GM12878 (cell line): ENCODE data around the gene PQBP1. TPM values are rescaled to one million over a fixed set of nuclear protein-coding genes. Genes with fewer than 3 reads are reported as not detected.
A peak's percentile ranks its signal among the peaks of the same experiment; 100 is the strongest.

Experiments used
- CHD4 ChIP-seq: fragments of 200-600 bp; sonication (generic); IDR thresholded peaks from 2 replicates; pipeline ENCODE4 v1.6.1; 2016; ENCODE audit warnings: mild to moderate bottlenecking
- CUX1 ChIP-seq: IDR thresholded peaks from 2 replicates; pipeline ENCODE4 v1.6.1; 2012; ENCODE audit warnings: improper control_type of control experiment, low read depth, low read length; ENCODE audit not compliant: insufficient replicate concordance
- NR2F1 ChIP-seq: fragments of 450-650 bp; conservative IDR thresholded peaks from 2 replicates; pipeline ENCODE4 v1.6.1; 2017; ENCODE audit warnings: mild to moderate bottlenecking
- TCF3 ChIP-seq: IDR thresholded peaks from 2 replicates; pipeline ENCODE4 v1.6.1; 2012; ENCODE audit warnings: low read depth, mild to moderate bottlenecking, low read length, borderline replicate concordance; ENCODE audit not compliant: insufficient read depth
- polyA plus RNA-seq, 11 experiments: library from polyadenylated mRNA; depleted of rRNA in 4 of 11; unstranded in 6 of 11; stranded (reverse) in 5 of 11; fragments of >200 nt; fragmentation: Nextera tagmentation in 4 of 11; fragmentation: Illumina TruSeq in 1 of 11; extraction: Ambion mirVana in 4 of 11; extraction: Trizol in 1 of 11; gene quantifications; 1 replicate in 1 of 11; 2 replicates in 10 of 11; pipeline versions ENCODE4 v1.2.1 to v1.2.3, GENCODE V29; 2011 to 2016; ENCODE audit warnings: inconsistent platforms in 2 of 11, missing spikeins in 2 of 11, low read depth in 1 of 11
- total RNA-seq, 4 experiments: library from RNA; depleted of rRNA in 3 of 4; stranded (reverse); fragments of >200 nt in 3 of 4; fragmentation: Illumina TruSeq in 1 of 4; extraction: Trizol in 1 of 4; gene quantifications; 2 replicates each; pipeline versions ENCODE4 v1.2.1 to v1.2.3, GENCODE V29; 2013 to 2021
- TF ChIP-seq, protein P1 (sequence below): fragments of 150-350 bp; IDR thresholded peaks from 2 replicates; pipeline ENCODE4 v1.6.1; 2014; ENCODE audit warnings: mild to moderate bottlenecking, low read depth, low read length

The PQBP1 gene
- total and polyA plus RNA-seq, 10 of the 15 experiments (the other 5 are each of a cell fraction or from before 2014, with no cell fraction given) = 12.5 to 74.8 (median 68.5) TPM

DNA sequence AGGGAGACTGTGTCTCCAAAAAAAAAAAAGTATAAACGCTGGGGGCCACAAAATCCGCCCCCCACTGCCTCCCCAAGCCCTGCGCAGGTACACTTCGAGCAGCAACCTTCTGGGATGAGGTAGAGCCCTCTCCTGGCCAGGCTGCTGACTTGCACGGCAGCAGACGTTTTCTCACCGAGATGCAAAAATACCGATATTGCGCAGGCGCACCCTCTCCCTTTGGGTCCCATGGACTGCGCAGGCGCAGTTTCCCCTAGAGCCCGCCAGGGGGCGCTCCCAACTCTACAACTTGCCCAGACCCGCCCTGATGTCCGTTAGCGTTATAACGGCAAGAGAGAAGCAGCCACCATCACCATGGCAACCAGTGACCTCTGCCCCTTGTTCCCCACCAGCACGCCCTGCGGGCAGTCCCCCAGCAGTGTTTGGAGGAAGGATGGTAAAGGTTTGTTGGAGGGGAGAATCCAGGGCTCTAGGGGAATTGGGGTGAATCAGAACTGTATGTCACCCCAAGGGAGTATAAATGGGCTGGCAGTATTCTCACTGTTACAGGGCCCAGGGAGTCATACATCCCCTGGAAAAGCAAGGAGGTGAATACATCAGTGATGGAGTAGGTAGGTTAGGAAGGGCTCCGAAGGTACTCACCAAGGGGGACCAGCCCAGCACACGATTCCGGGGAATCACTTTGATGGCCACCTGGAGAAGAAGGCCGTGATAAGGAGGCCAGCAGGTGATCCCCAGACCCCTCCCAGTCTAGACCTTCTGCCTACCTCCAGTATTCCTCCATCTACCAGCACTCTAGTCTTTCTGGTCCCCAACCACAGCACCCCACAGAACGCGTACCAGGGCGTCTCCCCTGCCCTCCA lies 19.6 kb downstream of the PQBP1 start (continued):
- TF ChIP-seq CUX1 (peak; percentile 26), TCF3 (0 out of 2 replicates have a peak, but pooled peaks have one; percentile 0), NR2F1 (peak; percentile 99), CHD4 (no peak)
- TF ChIP-seq, protein P1, sequence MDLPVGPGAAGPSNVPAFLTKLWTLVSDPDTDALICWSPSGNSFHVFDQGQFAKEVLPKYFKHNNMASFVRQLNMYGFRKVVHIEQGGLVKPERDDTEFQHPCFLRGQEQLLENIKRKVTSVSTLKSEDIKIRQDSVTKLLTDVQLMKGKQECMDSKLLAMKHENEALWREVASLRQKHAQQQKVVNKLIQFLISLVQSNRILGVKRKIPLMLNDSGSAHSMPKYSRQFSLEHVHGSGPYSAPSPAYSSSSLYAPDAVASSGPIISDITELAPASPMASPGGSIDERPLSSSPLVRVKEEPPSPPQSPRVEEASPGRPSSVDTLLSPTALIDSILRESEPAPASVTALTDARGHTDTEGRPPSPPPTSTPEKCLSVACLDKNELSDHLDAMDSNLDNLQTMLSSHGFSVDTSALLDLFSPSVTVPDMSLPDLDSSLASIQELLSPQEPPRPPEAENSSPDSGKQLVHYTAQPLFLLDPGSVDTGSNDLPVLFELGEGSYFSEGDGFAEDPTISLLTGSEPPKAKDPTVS = no peak
